Activated CD4-positive, alpha-beta T cell treated with anti-CD3 and anti-CD28 coated beads, Interleukin-2, amount 50 U/mL, for 48 hours (primary cell): ENCODE measurements around the gene NECTIN4.

Experiments used
- DNase-seq, 2 experiments: peaks; one replicate each; pipeline ENCODE4 v3.0.0-alpha.2; 2020

Gene NECTIN4

GRCh38 chr1:161111117-161111516 lies 21.8 kb upstream of the NECTIN4 start:
- no peak for DNase-seq

GRCh38 chr1:161106431-161106830 lies 17.1 kb upstream of the NECTIN4 start:
- no peak for DNase-seq

GRCh38 chr1:161100556-161100955 lies 11.2 kb upstream of the NECTIN4 start:
- no peak for DNase-seq

- DNase-seq, result no peak
Observed at GRCh38 chr1:161099090-161099802, 9.9 kb upstream of the NECTIN4 start.

GRCh38 chr1:161098210-161099068 lies 9.1 kb upstream of the NECTIN4 start, which contains the start of gene KLHDC9:
KLHDC9 (plus strand) TSS chr1:161098361; CDS start chr1:161098536, 175 bp downstream.
- peak; percentile 73 to 80 for DNase-seq

- no peak for DNase-seq
Observed at GRCh38 chr1:161096530-161096929, 7.2 kb upstream of the NECTIN4 start.

- no peak for DNase-seq
Observed at GRCh38 chr1:161096015-161096414, 6.7 kb upstream of the NECTIN4 start.

GRCh38 chr1:161095230-161095629 lies 5.9 kb upstream of the NECTIN4 start:
- DNase-seq, result no peak

GRCh38 chr1:161094481-161094880 lies 5.1 kb upstream of the NECTIN4 start:
- no peak for DNase-seq

- DNase-seq, result peak; percentile 47 to 62
Observed at GRCh38 chr1:161092621-161093028, 3.3 kb upstream of the NECTIN4 start.

GRCh38 chr1:161091796-161092507 lies 2.6 kb upstream of the NECTIN4 start:
- no peak for DNase-seq

GRCh38 chr1:161091093-161091492 lies 1.7 kb upstream of the NECTIN4 start:
- no peak for DNase-seq

- DNase-seq, result no peak
Observed at GRCh38 chr1:161090617-161091016, 1.3 kb upstream of the NECTIN4 start.

- no peak for DNase-seq
Observed at GRCh38 chr1:161089938-161090337, 580 bp upstream of the NECTIN4 start.

- DNase-seq, result no peak
Observed at GRCh38 chr1:161088587-161089110, 709 bp downstream of the NECTIN4 start.

- no peak for DNase-seq
Observed at GRCh38 chr1:161086457-161086856, 2.9 kb downstream of the NECTIN4 start.

GRCh38 chr1:161085165-161085564 lies 4.2 kb downstream of the NECTIN4 start:
- no peak for DNase-seq

GRCh38 chr1:161084597-161084988 lies 4.8 kb downstream of the NECTIN4 start:
- DNase-seq, result no peak

GRCh38 chr1:161083748-161084596 lies 5.4 kb downstream of the NECTIN4 start:
- no peak for DNase-seq

- DNase-seq, result no peak
Observed at GRCh38 chr1:161082996-161083747, 6.2 kb downstream of the NECTIN4 start.

- DNase-seq, result no peak
Observed at GRCh38 chr1:161082483-161082882, 6.9 kb downstream of the NECTIN4 start.
